Smooth muscle cell (in vitro differentiated cells): ENCODE data around the gene TMEM88. TPM values are rescaled to one million over a fixed set of nuclear protein-coding genes. Genes with fewer than 3 reads are reported as not detected.
A peak's percentile ranks its signal among the peaks of the same experiment; 100 is the strongest.

Source experiments
- DNase-seq: peaks from one replicate; lab custom pipeline; 2025; ENCODE audit not compliant: unreplicated experiment; lab: John Stamatoyannopoulos, UW
- H2AFZ ChIP-seq: fragments of 200-600 bp; sonication (generic); 2 replicates; pipeline ENCODE4 v1.6.0; 2016; ENCODE audit warnings: antibody characterized with exemption, low read depth, mild to moderate bottlenecking
- H3F3A ChIP-seq: fragments of 200-600 bp; sonication (generic); 2 replicates; pipeline ENCODE4 v1.6.0; 2017; ENCODE audit warnings: antibody characterized with exemption, low read depth
- H3K27ac ChIP-seq: fragments of 200-600 bp; sonication (generic); 2 replicates; pipeline ENCODE4 v1.5.1; 2016; ENCODE audit warnings: low read depth, mild to moderate bottlenecking
- H3K27me3 ChIP-seq: fragments of 200-600 bp; sonication (generic); 2 replicates; pipeline ENCODE4 v1.6.1; 2016; ENCODE audit warnings: low read depth, mild to moderate bottlenecking
- H3K36me3 ChIP-seq: fragments of 200-600 bp; sonication (generic); 2 replicates; pipeline ENCODE4 v1.5.1; 2016; ENCODE audit warnings: low read depth
- H3K4me1 ChIP-seq: fragments of 200-600 bp; sonication (generic); 2 replicates; pipeline ENCODE4 v1.5.1; 2016; ENCODE audit warnings: low read depth
- H3K4me2 ChIP-seq: fragments of 200-600 bp; sonication (generic); 2 replicates; pipeline ENCODE4 v1.6.0; 2016; ENCODE audit warnings: mild to moderate bottlenecking
- H3K4me3 ChIP-seq: fragments of 200-600 bp; sonication (generic); 2 replicates; pipeline ENCODE4 v1.5.1; 2016; ENCODE audit warnings: mild to moderate bottlenecking
- H3K79me2 ChIP-seq: fragments of 200-600 bp; sonication (generic); 2 replicates; pipeline ENCODE4 v1.6.0; 2016; ENCODE audit warnings: low read depth, mild to moderate bottlenecking
- H3K9ac ChIP-seq: fragments of 200-600 bp; sonication (generic); 2 replicates; pipeline ENCODE4 v1.6.0; 2016; ENCODE audit warnings: low read depth
- H3K9me3 ChIP-seq: fragments of 200-600 bp; sonication (generic); replicated peaks from 2 replicates; pipeline ENCODE4 v1.5.1; 2016; ENCODE audit warnings: low read depth
- H4K20me1 ChIP-seq: fragments of 200-600 bp; sonication (generic); 2 replicates; pipeline ENCODE4 v1.6.0; 2016; ENCODE audit warnings: low read depth
- CTCF ChIP-seq: fragments of 200-600 bp; sonication (generic); IDR thresholded peaks from 2 replicates; pipeline ENCODE4 v1.5.1; 2017; ENCODE audit warnings: borderline replicate concordance, mild to moderate bottlenecking, antibody characterized with exemption; ENCODE audit not compliant: insufficient read depth, poor library complexity, severe bottlenecking
- WGBS: methylation state at CpG from one replicate; pipeline ENCODE4 v1.1.7; 2016; ENCODE audit warnings: low lambda C conversion rate; 5-methylcytosine and 5-hydroxymethylcytosine counted together
- polyA plus RNA-seq: library from polyadenylated mRNA; unstranded; fragments of >200 nt; fragmentation: Nextera tagmentation; extraction: Ambion mirVana; gene quantifications from 2 replicates; pipeline ENCODE4 v1.2.1, GENCODE V29; 2016
- total RNA-seq: library from RNA; depleted of rRNA; stranded (reverse); fragments of >200 nt; gene quantifications from 2 replicates; pipeline ENCODE4 v1.2.3, GENCODE V29; 2014

Gene TMEM88
- total and polyA plus RNA-seq, 2 experiments from 2014 or later: 5.1 to 16.1 TPM

- WGBS: 95% methylated on average over 8 of the region's 8 CpGs
- Histone ChIP-seq H3K4me3 (no peak overlapping the region), H3F3A (no peaks in the 10 kb centered on the region), H3K4me1 (peaks cover 2% of the 10 kb centered on the region), H3K79me2 (peaks cover 3% of the 10 kb centered on the region), H3K27me3 (no peaks in the 10 kb centered on the region), H3K9me3 (no peaks in the 10 kb centered on the region), H3K27ac (no peak overlapping the region), H2AFZ (no peak overlapping the region), H3K4me2 (no peak overlapping the region), H3K9ac (no peak overlapping the region), H4K20me1 (no peaks in the 10 kb centered on the region), H3K36me3 (peaks cover 5% of the 10 kb centered on the region)
- no peak for DNase-seq
- TF ChIP-seq CTCF: no peak
Observed at GRCh38 chr17:7894866-7895265, 40.0 kb downstream of the TMEM88 start.

GRCh38 chr17:7897090-7897489, 42.2 kb downstream of the TMEM88 start:
- 94% methylated on average over 13 of the region's 13 CpGs for WGBS
- TF ChIP-seq CTCF: no peak

GRCh38 chr17:7897773-7898172, 42.9 kb downstream of the TMEM88 start:
- Histone ChIP-seq H3K36me3 (peaks cover 5% of the 10 kb centered on the region), H3K4me1 (no peaks in the 10 kb centered on the region), H3K4me3 (no peak overlapping the region), H3F3A (no peaks in the 10 kb centered on the region), H3K9ac (no peak overlapping the region), H4K20me1 (no peaks in the 10 kb centered on the region), H3K27ac (no peak overlapping the region), H3K9me3 (no peaks in the 10 kb centered on the region), H3K4me2 (no peak overlapping the region), H2AFZ (no peak overlapping the region), H3K79me2 (no peaks in the 10 kb centered on the region), H3K27me3 (no peaks in the 10 kb centered on the region)
- 55% methylated on average over 6 of the region's 6 CpGs for WGBS
- TF ChIP-seq CTCF: peak; percentile 50
- DNase-seq: no peak

More at GRCh38 chr17:7897090-7897489, 42.2 kb downstream of the TMEM88 start:
- Histone ChIP-seq H3K9me3 (no peaks in the 10 kb centered on the region), H2AFZ (no peak overlapping the region), H3K79me2 (no peaks in the 10 kb centered on the region), H3K27ac (no peak overlapping the region), H3K4me3 (no peak overlapping the region), H3K4me1 (no peaks in the 10 kb centered on the region), H4K20me1 (no peaks in the 10 kb centered on the region), H3K4me2 (no peak overlapping the region), H3F3A (no peaks in the 10 kb centered on the region), H3K27me3 (no peaks in the 10 kb centered on the region), H3K36me3 (peaks cover 5% of the 10 kb centered on the region), H3K9ac (no peak overlapping the region)
- no peak for DNase-seq

GRCh38 chr17:7903154-7904103, 48.6 kb downstream of the TMEM88 start:
- no peak for TF ChIP-seq CTCF
- H3K27me3 ChIP-seq: no peaks in the 10 kb centered on the region
- no peak overlapping the region for H2AFZ ChIP-seq
- no peaks in the 10 kb centered on the region for H3F3A ChIP-seq
- no peak overlapping the region for H3K4me2 ChIP-seq
- no peaks in the 10 kb centered on the region for H3K9me3 ChIP-seq
- no peak overlapping the region for H3K4me3 ChIP-seq
- DNase-seq: no peak
- peaks cover 12% of the 10 kb centered on the region for H3K4me1 ChIP-seq
- H4K20me1 ChIP-seq: no peaks in the 10 kb centered on the region
- 87% methylated on average over 22 of the region's 22 CpGs for WGBS
- H3K9ac ChIP-seq: no peak overlapping the region
- peaks cover 7% of the 10 kb centered on the region for H3K36me3 ChIP-seq
- H3K79me2 ChIP-seq: no peaks in the 10 kb centered on the region
- no peak overlapping the region for H3K27ac ChIP-seq
